Gastroesophageal sphincter (tissue), 4 donors: Measurements from ENCODE around the gene PCDH9. TPM values are rescaled to one million over a fixed set of nuclear protein-coding genes. Genes with fewer than 3 reads are reported as not detected.

Experiments
- ATAC-seq: fragments of 150-250 bp; one replicate; pipeline ENCODE4 v1.9.1; 2016; ENCODE audit warnings: mild to moderate bottlenecking, moderate library complexity
- H3K27ac ChIP-seq, 4 donors: fragments of 200-600 bp; sonication (generic) in 3 of 4; 1 replicate in 3 of 4; 2 replicates in 1 of 4; pipeline ENCODE4 v1.5.1; 2016 to 2019
- H3K27me3 ChIP-seq: fragments of 200-600 bp; sonication (generic); one replicate; pipeline ENCODE4 v1.5.1; 2019
- H3K36me3 ChIP-seq, 2 donors: fragments of 200-600 bp; sonication (generic); one replicate each; pipeline ENCODE4 v1.5.1; 2019; ENCODE audit warnings: control low read depth in 1 of 2
- H3K4me1 ChIP-seq, 3 donors: fragments of 200-600 bp; sonication (generic); 1 replicate in 2 of 3; 2 replicates in 1 of 3; pipeline ENCODE4 v1.5.1; 2016 to 2019; ENCODE audit warnings: control low read depth in 2 of 3
- H3K4me3 ChIP-seq, 2 donors: fragments of 200-600 bp; sonication (generic); one replicate each; pipeline ENCODE4 v1.5.1; 2019; ENCODE audit warnings: mild to moderate bottlenecking in 1 of 2, moderate library complexity in 1 of 2
- H3K9me3 ChIP-seq, 3 donors: fragments of 200-600 bp; sonication (generic); one replicate each; pipeline ENCODE4 v1.5.1; 2017 to 2019; ENCODE audit warnings: control low read depth in 2 of 3
- CTCF ChIP-seq, 4 experiments: fragments of 200-600 bp in 2 of 4; fragments of 450-650 bp in 2 of 4; sonication (generic) in 1 of 4; IDR thresholded peaks; one replicate each; pipeline ENCODE4 v1.5.1; 2017 to 2019; ENCODE audit warnings: antibody characterized with exemption in 4 of 4, mild to moderate bottlenecking in 2 of 4, moderate library complexity in 2 of 4
- EP300 ChIP-seq: sonication (generic); formaldehyde crosslinking; IDR thresholded peaks from one replicate; pipeline ENCODE4 v1.6.1; 2017; ENCODE audit warnings: antibody characterized with exemption, mild to moderate bottlenecking
- POLR2A ChIP-seq, 2 donors: fragments of 450-650 bp; IDR thresholded peaks; one replicate each; pipeline ENCODE4 v1.6.1; 2017; ENCODE audit warnings: antibody characterized with exemption in 2 of 2, mild to moderate bottlenecking in 2 of 2, moderate library complexity in 1 of 2
- POLR2AphosphoS5 ChIP-seq: sonication (generic); formaldehyde crosslinking; IDR thresholded peaks from one replicate; pipeline ENCODE4 v1.6.1; 2017; ENCODE audit warnings: antibody characterized with exemption
- WGBS, 2 donors: methylation state at CpG; one replicate each; pipeline ENCODE4 v1.1.5; 2018; ENCODE audit warnings: low coverage in 1 of 2; 5-methylcytosine and 5-hydroxymethylcytosine counted together
- total RNA-seq, 4 donors: library from RNA; depleted of rRNA; stranded (reverse); fragments of >200 nt; gene quantifications; one replicate each; pipeline ENCODE4 v1.1.0, GENCODE V29; 2016

The PCDH9 gene
- total RNA-seq, 4 donors from 2014 or later = 52.9 to 141 (median 56.5) TPM

GRCh38 chr13:67003743-67004142 lies 226.4 kb downstream of the PCDH9 start:
- 53 to 66% methylated on average over 6 to 7 of the region's 7 CpGs for WGBS, 2 donors
- H3K27me3 ChIP-seq = no peaks in the 10 kb centered on the region
- H3K36me3 ChIP-seq = no peaks in the 10 kb centered on the region
- no peak overlapping the region for H3K4me3 ChIP-seq
- no peaks in the 10 kb centered on the region for H3K9me3 ChIP-seq
- no peaks in the 10 kb centered on the region for H3K4me1 ChIP-seq
- no peak for ATAC-seq
- H3K27ac ChIP-seq = no peak overlapping the region
- TF ChIP-seq POLR2A (IDR thresholded peaks at IDR 0.05) = no peak
- TF ChIP-seq EP300 = no peak

- 99 to 100% methylated on average over 3 to 5 of the region's 5 CpGs for WGBS, 2 donors
- no peaks in the 10 kb centered on the region for H3K9me3 ChIP-seq
- H3K27ac ChIP-seq = no peak overlapping the region
- no peak overlapping the region for H3K4me3 ChIP-seq
- H3K27me3 ChIP-seq = no peaks in the 10 kb centered on the region
- TF ChIP-seq POLR2A (IDR thresholded peaks at IDR 0.05) (no peak), POLR2AphosphoS5 (no peak), EP300 (no peak), CTCF (IDR thresholded peaks at IDR 0.05) (no peak)
- no peaks in the 10 kb centered on the region for H3K4me1 ChIP-seq
- ATAC-seq = no peak
- H3K36me3 ChIP-seq = no peaks in the 10 kb centered on the region
Measured at GRCh38 chr13:67001363-67001762, 228.8 kb downstream of the PCDH9 start.

- Histone ChIP-seq H3K27me3 (no peaks in the 10 kb centered on the region), H3K36me3 (no peaks in the 10 kb centered on the region), H3K4me1 (peaks cover 0 to 28% (median 3%) of the 10 kb centered on the region in 3 donors), H3K27ac (no peak overlapping the region), H3K9me3 (no peaks in the 10 kb centered on the region), H3K4me3 (no peak overlapping the region)
- 79% methylated on average over 1 of the region's 1 CpG; no CpG with 5 or more reads in 1 of the 2 donors for WGBS, 2 donors
- TF ChIP-seq CTCF (IDR thresholded peaks at IDR 0.05) (no peak), EP300 (no peak), POLR2AphosphoS5 (no peak), POLR2A (IDR thresholded peaks at IDR 0.05) (no peak)
- no peak for ATAC-seq
Measured at GRCh38 chr13:66996503-66996902, 233.6 kb downstream of the PCDH9 start.

- Histone ChIP-seq H3K36me3 (no peaks in the 10 kb centered on the region), H3K4me1 (peaks cover 0 to 28% (median 3%) of the 10 kb centered on the region in 3 donors), H3K9me3 (no peaks in the 10 kb centered on the region), H3K27me3 (no peaks in the 10 kb centered on the region), H3K4me3 (no peak overlapping the region), H3K27ac (peak overlapping the region in 2 of 4 donors; percentile 38 to 63)
- TF ChIP-seq EP300 = no peak
- ATAC-seq = no peak
- WGBS, 2 donors = 29 to 62% methylated on average over 5 of the region's 5 CpGs
Measured at GRCh38 chr13:66995203-66995611, 234.9 kb downstream of the PCDH9 start.

GRCh38 chr13:66994517-66995202 lies 235.5 kb downstream of the PCDH9 start:
- peaks cover 0 to 28% (median 3%) of the 10 kb centered on the region in 3 donors for H3K4me1 ChIP-seq
- H3K27me3 ChIP-seq = no peaks in the 10 kb centered on the region
- H3K4me3 ChIP-seq = peak overlapping the region; percentile 26 to 29
- H3K27ac ChIP-seq = peak overlapping the region in 3 of 4 donors; percentile 38 to 67 (median 63)
- ATAC-seq = peak; percentile 23
- H3K36me3 ChIP-seq = no peaks in the 10 kb centered on the region
- 31 to 39% methylated on average over 8 to 9 of the region's 9 CpGs for WGBS, 2 donors
- H3K9me3 ChIP-seq = no peaks in the 10 kb centered on the region
- TF ChIP-seq POLR2A (IDR thresholded peaks at IDR 0.05) = no peak
- no peak for TF ChIP-seq CTCF (IDR thresholded peaks at IDR 0.05)
- no peak for TF ChIP-seq POLR2AphosphoS5
- TF ChIP-seq EP300 = no peak

- H3K27me3 ChIP-seq = no peaks in the 10 kb centered on the region
- H3K4me1 ChIP-seq = peaks cover 0 to 28% (median 3%) of the 10 kb centered on the region in 3 donors
- H3K9me3 ChIP-seq = no peaks in the 10 kb centered on the region
- H3K36me3 ChIP-seq = no peaks in the 10 kb centered on the region
- no peak for TF ChIP-seq EP300
- TF ChIP-seq POLR2AphosphoS5 = peak; percentile 69
- TF ChIP-seq CTCF (IDR thresholded peaks at IDR 0.05) = peak; percentile 27 to 74 (median 66)
- no peak for TF ChIP-seq POLR2A (IDR thresholded peaks at IDR 0.05)
- ATAC-seq = peak; percentile 88
- peak overlapping the region in 3 of 4 donors; percentile 38 to 67 (median 63) for H3K27ac ChIP-seq
- WGBS, 2 donors = 3 to 37% methylated on average over 6 to 11 of the region's 13 CpGs
- H3K4me3 ChIP-seq = peak overlapping the region; percentile 26 to 29
Measured at GRCh38 chr13:66994097-66994496, 236.0 kb downstream of the PCDH9 start.
